Measurements from ENCODE around the gene ICAM1.

GRCh38 chr19:10277795-10278589 is 7.1 kb downstream of the ICAM1 start:
- TF ChIP-seq CTCF (IDR thresholded peaks at IDR 0.05) (no peak), POLR2A (IDR thresholded peaks at IDR 0.05) (no peak)

Measured in vagina (tissue), 2 donors.